Measurements from ENCODE around the gene BRD3OS. TPM values are rescaled to one million over a fixed set of nuclear protein-coding genes. Genes with fewer than 3 reads are reported as not detected.

The BRD3OS gene
- total and polyA plus RNA-seq, 10 of the 15 experiments (the other 5 are each of a cell fraction or from before 2014, with no cell fraction given): 2.1 to 13.7 (median 10.7) TPM

DNA sequence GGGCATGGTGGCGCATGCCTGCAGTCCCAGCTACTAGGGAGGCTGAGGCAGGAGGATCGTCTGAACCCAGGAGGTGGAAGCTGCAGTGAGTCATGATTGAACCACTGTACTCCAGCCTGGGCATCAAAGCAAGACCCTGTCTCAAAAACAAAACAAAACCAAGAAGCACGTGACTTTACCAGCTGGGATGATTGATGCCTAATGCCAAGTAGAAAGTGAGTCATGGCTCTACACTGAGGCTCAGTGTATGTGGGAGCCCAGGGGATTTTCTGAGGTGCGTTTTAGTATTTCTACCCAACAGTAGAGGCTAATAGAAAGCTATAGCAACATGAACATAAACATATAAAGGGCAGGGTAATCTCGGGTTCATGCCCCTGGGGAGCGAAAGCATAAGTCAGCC lies 13.9 kb upstream of the BRD3OS start:
- intact Hi-C loops (cut with micrococcal nuclease; ENCODE audit: unreplicated experiment): no loop called here
- no peaks in the 10 kb centered on the region for H3K36me3 ChIP-seq (ENCODE audit: control insufficient read depth in 2 of 2, insufficient read depth in 2 of 2, low read length in 1 of 2)
- ChIA-PET SMC1A (ENCODE audit: uncharacterized antibody, unreplicated experiment) (no interaction called here), RAD21 (ENCODE audit: unreplicated experiment) (no interaction called here), CTCF (interaction anchor here (0.6 to 0.7 kb wide), 2 partner anchors 12 to 270 kb away, joined by 3 read pairs; no protein-coding TSS in a partner anchor), POLR2A (no interaction called here)
- no peaks in the 10 kb centered on the region; the same call in 2 of the 3 replicates for H3K9me3 ChIP-seq (replicated peaks; ENCODE audit: control insufficient read depth, insufficient read depth, low read length)
- FAIRE-seq (no peak), DNase-seq (ENCODE audit: low read depth, low spot score) (no peak), ATAC-seq (no peak)
- H3K4me3 ChIP-seq: no peak overlapping the region
- 38% methylated on average over 6 of the region's 6 CpGs for WGBS (ENCODE audit: insufficient coverage, insufficient replicate concordance, low lambda C conversion rate, missing lambda C conversion rate)
- no peaks in the 10 kb centered on the region; a peak in 1 of 4 replicates for H3K27me3 ChIP-seq (replicated peaks in 1 of 2; ENCODE audit: control insufficient read depth in 2 of 2, insufficient read depth in 2 of 2, low read length in 1 of 2)
- no peaks in the 10 kb centered on the region for H3K4me1 ChIP-seq (ENCODE audit: control insufficient read depth, insufficient read depth, low read length)
- H3K9ac ChIP-seq (ENCODE audit: control insufficient read depth, insufficient read depth, low read length): no peak overlapping the region
- in situ Hi-C loops (cut with MboI): loop anchor here (25.0 kb wide), 1 partner anchor 474 kb away; the partner anchor contains the start of gene ADAMTSL2
- no TSS peak for BruUV-seq (replicated peaks)
- H4K20me1 ChIP-seq (ENCODE audit: control insufficient read depth, insufficient read depth): no peaks in the 10 kb centered on the region
- TF ChIP-seq SMARCA5 (IDR thresholded peaks at IDR 0.05) (no peak), EZH2 (IDR thresholded peaks at IDR 0.05; ENCODE audit: borderline replicate concordance, control insufficient read depth, low read depth, low read length) (no peak), MEF2A (IDR thresholded peaks at IDR 0.05; ENCODE audit: insufficient read depth, low read depth, low read length) (no peak), TCF3 (IDR thresholded peaks at IDR 0.05; ENCODE audit: borderline replicate concordance, insufficient read depth, low read depth, low read length) (no peak), ZNF207 (IDR thresholded peaks at IDR 0.05; ENCODE audit: borderline replicate concordance) (no peak), HDAC2 (IDR thresholded peaks at IDR 0.05) (no peak), RAD21 (IDR thresholded peaks at IDR 0.05; ENCODE audit: insufficient read depth, low read depth, low read length) (no peak), JUND (IDR thresholded peaks at IDR 0.05; ENCODE audit: low read depth, low read length) (no peak), KDM1A (IDR thresholded peaks at IDR 0.05; ENCODE audit: borderline replicate concordance) (no peak), BACH1 (IDR thresholded peaks at IDR 0.05; ENCODE audit: borderline replicate concordance) (no peak), DPF2 (IDR thresholded peaks at IDR 0.05) (no peak), JUNB (IDR thresholded peaks at IDR 0.05) (no peak), RCOR1 (conservative IDR thresholded peaks at IDR 0.05; ENCODE audit: low read depth, low read length) (no peak), TBL1XR1 (IDR thresholded peaks at IDR 0.05; ENCODE audit: low read depth, low read length) (no peak), NR2C2 (IDR thresholded peaks at IDR 0.05; ENCODE audit: borderline replicate concordance, control insufficient read depth, insufficient read length, low read depth) (no peak)
- TF ChIP-seq, protein P1, sequence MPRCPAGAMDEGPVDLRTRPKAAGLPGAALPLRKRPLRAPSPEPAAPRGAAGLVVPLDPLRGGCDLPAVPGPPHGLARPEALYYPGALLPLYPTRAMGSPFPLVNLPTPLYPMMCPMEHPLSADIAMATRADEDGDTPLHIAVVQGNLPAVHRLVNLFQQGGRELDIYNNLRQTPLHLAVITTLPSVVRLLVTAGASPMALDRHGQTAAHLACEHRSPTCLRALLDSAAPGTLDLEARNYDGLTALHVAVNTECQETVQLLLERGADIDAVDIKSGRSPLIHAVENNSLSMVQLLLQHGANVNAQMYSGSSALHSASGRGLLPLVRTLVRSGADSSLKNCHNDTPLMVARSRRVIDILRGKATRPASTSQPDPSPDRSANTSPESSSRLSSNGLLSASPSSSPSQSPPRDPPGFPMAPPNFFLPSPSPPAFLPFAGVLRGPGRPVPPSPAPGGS (IDR thresholded peaks at IDR 0.05; ENCODE audit: borderline replicate concordance, insufficient read depth, low read depth, low read length, poor library complexity, severe bottlenecking): no peak
- TF ChIP-seq, protein P2, sequence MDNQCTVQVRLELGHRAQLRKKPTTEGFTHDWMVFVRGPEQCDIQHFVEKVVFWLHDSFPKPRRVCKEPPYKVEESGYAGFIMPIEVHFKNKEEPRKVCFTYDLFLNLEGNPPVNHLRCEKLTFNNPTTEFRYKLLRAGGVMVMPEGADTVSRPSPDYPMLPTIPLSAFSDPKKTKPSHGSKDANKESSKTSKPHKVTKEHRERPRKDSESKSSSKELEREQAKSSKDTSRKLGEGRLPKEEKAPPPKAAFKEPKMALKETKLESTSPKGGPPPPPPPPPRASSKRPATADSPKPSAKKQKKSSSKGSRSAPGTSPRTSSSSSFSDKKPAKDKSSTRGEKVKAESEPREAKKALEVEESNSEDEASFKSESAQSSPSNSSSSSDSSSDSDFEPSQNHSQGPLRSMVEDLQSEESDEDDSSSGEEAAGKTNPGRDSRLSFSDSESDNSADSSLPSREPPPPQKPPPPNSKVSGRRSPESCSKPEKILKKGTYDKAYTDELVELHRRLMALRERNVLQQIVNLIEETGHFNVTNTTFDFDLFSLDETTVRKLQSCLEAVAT (IDR thresholded peaks at IDR 0.05): no peak
- TF ChIP-seq, protein P3, sequence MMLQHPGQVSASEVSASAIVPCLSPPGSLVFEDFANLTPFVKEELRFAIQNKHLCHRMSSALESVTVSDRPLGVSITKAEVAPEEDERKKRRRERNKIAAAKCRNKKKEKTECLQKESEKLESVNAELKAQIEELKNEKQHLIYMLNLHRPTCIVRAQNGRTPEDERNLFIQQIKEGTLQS (IDR thresholded peaks at IDR 0.05; ENCODE audit: borderline replicate concordance, extremely low read depth, low read depth, low read length): no peak
- TF ChIP-seq, protein P4, sequence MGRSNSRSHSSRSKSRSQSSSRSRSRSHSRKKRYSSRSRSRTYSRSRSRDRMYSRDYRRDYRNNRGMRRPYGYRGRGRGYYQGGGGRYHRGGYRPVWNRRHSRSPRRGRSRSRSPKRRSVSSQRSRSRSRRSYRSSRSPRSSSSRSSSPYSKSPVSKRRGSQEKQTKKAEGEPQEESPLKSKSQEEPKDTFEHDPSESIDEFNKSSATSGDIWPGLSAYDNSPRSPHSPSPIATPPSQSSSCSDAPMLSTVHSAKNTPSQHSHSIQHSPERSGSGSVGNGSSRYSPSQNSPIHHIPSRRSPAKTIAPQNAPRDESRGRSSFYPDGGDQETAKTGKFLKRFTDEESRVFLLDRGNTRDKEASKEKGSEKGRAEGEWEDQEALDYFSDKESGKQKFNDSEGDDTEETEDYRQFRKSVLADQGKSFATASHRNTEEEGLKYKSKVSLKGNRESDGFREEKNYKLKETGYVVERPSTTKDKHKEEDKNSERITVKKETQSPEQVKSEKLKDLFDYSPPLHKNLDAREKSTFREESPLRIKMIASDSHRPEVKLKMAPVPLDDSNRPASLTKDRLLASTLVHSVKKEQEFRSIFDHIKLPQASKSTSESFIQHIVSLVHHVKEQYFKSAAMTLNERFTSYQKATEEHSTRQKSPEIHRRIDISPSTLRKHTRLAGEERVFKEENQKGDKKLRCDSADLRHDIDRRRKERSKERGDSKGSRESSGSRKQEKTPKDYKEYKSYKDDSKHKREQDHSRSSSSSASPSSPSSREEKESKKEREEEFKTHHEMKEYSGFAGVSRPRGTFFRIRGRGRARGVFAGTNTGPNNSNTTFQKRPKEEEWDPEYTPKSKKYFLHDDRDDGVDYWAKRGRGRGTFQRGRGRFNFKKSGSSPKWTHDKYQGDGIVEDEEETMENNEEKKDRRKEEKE (IDR thresholded peaks at IDR 0.05): no peak
- no peaks in the 10 kb centered on the region for H3K79me2 ChIP-seq (ENCODE audit: control insufficient read depth, insufficient read depth, low read length)
- no peak overlapping the region for H3K4me2 ChIP-seq (ENCODE audit: control insufficient read depth, insufficient read depth)
- no peak overlapping the region for H2AFZ ChIP-seq (ENCODE audit: control insufficient read depth, low read depth, low read length)
- H3K27ac ChIP-seq (ENCODE audit: control insufficient read depth, insufficient read depth): no peak overlapping the region

Data from GM12878 (cell line).